ENCODE results near the gene CARD14.
"Not testable (repeated sequence)": the region's sequence is repeated elsewhere in the genome, so short reads cannot be mapped to it uniquely, and the experiment has no call there.

CARD14 gene

GRCh38 chr17:80254396-80255251 lies 84.8 kb downstream of the CARD14 start:
- peak; percentile 46 for DNase-seq

DNA sequence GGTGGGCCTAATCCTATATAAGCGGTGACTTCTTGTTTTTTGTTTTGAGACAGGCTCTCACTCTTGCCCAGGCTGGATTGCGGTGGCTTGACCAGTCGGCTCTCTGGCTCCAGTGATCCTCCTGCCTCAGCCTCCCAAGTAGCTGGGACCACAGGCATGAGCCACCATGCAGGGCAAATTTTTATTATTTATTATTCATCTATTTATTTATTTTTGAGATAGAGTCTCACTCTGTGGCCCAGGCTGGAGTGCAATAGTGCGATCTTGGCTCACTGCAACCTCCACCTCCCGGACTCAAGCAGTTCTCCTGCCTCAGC lies 86.2 kb downstream of the CARD14 start:
- no peak for DNase-seq

DNA sequence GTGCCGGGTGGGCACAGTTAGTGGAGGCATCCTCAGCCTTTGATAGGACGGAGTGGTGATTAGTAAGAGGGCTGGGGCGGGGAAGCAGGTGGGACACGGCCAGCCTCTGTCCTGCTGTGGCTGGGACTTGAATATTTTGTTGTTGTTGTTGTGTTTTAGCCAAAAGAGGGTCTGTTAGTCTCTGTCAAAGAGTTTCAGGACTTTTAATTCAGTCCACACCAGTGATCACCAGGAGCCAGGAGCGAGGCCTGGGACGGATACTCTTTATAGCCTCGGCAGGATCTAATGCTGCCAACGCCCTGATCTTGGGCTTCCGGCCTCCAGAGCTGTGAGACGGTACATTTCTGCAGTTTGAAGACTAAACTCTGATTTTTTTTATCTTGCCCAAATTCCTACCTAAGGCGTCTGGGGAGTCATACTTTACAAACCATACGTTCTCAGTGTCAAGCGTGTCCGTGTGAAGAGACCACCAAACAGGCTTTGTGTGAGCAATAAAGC lies 87.9 kb downstream of the CARD14 start:
- DNase-seq = no peak

GRCh38 chr17:80258296-80258695 lies 88.5 kb downstream of the CARD14 start:
- DNase-seq = not testable (repeated sequence)
